Measurements from ENCODE around the gene KIF5C.
A peak's percentile ranks its signal among the peaks of the same experiment; 100 is the strongest.
"Not testable (repeated sequence)": the region's sequence is repeated elsewhere in the genome, so short reads cannot be mapped to it uniquely, and the experiment has no call there.

The KIF5C gene

DNA sequence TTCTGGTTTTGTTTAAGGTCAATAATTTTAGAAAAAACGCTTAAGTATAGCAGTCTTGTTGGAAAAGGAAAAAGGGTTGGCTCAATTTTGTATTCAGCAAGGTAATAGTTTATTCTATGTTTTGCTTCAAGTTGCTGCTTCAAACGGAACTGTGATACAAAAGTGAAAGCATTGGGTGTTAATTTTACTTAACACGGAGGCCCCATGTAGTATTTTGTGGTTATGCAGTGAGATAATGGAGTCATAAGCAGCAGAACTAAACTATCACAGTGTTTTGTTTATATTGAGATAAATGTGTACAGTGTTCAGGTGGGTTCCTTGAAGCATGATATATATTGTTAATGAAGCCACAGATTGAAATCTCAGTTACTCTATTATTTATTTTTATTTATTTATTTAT lies 96.5 kb downstream of the KIF5C start:
- no peak overlapping the region for H3K4me3 ChIP-seq (ENCODE audit: low read depth, low read length)

GRCh38 chr2:148974095-148974494 lies 99.1 kb downstream of the KIF5C start:
- no peak overlapping the region for H3K4me3 ChIP-seq (ENCODE audit: low read depth, low read length)
- TF ChIP-seq CTCF (IDR thresholded peaks at IDR 0.05; ENCODE audit: insufficient read depth, low read depth, low read length, missing control alignments), result no peak
- DNase-seq (ENCODE audit: low read depth), result no peak

More for the DNA sequence above, 96.5 kb downstream of the KIF5C start:
- TF ChIP-seq CTCF (IDR thresholded peaks at IDR 0.05; ENCODE audit: insufficient read depth, low read depth, low read length, missing control alignments), result no peak
- peak; percentile 69 for DNase-seq (ENCODE audit: low read depth)

- DNase-seq (ENCODE audit: low read depth), result no peak
- no peak for TF ChIP-seq CTCF (IDR thresholded peaks at IDR 0.05; ENCODE audit: insufficient read depth, low read depth, low read length, missing control alignments)
- no peak overlapping the region for H3K4me3 ChIP-seq (ENCODE audit: low read depth, low read length)
These were observed 103.1 kb downstream of the KIF5C start for GRCh38 chr2:148978026-148978685.

GRCh38 chr2:148978706-148979105 lies 103.7 kb downstream of the KIF5C start:
- H3K4me3 ChIP-seq (ENCODE audit: low read depth, low read length), result no peak overlapping the region
- no peak for TF ChIP-seq CTCF (IDR thresholded peaks at IDR 0.05; ENCODE audit: insufficient read depth, low read depth, low read length, missing control alignments)
- DNase-seq (ENCODE audit: low read depth), result no peak

DNA sequence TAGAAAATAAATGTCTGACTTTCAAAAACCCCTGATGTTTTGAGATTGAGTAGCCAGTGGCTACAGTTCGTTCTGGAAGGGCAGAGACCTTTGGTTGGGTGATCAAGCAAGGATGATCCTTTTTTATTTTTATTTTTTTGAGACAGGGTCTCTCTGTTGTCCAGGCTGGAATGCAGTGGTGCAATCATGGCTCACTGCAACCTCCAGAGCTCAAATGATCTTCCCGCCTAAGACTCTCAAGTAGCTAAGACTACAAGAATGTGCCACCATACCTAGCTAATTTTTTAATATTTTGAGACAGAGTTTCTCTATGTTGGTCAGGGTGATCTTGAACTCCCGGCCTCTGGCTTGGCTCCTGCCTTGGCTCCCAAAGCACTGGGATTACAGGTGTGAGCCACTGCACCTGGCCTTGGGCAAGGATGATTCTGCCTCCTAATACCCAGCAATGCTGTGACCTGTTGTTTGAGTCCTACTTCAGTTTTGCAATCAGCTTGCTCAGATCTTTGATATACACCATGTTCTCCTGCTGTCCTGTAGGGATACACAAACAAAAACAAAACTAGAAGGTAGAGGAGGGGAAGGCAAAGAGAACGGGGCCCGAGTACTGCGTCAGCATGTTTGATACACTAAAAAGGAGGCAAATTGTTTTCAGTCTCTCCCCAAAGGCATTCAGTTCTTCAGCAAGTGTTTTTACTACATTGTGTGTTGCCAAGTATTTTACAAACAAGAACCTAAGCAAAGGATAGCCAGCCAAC lies 104.3 kb downstream of the KIF5C start:
- no peak for DNase-seq (ENCODE audit: low read depth)
- no peak for TF ChIP-seq CTCF (IDR thresholded peaks at IDR 0.05; ENCODE audit: insufficient read depth, low read depth, low read length, missing control alignments)
- H3K4me3 ChIP-seq (ENCODE audit: low read depth, low read length), result no peak overlapping the region

GRCh38 chr2:148979919-148980277 lies 104.9 kb downstream of the KIF5C start:
- DNase-seq (ENCODE audit: low read depth), result no peak
- no peak overlapping the region for H3K4me3 ChIP-seq (ENCODE audit: low read depth, low read length)
- no peak for TF ChIP-seq CTCF (IDR thresholded peaks at IDR 0.05; ENCODE audit: insufficient read depth, low read depth, low read length, missing control alignments)

GRCh38 chr2:148980496-148980895 lies 105.5 kb downstream of the KIF5C start:
- not testable (repeated sequence) for DNase-seq (ENCODE audit: low read depth); H3K4me3 ChIP-seq (ENCODE audit: low read depth, low read length)
